ENCODE data around the gene HPDL.

DNA sequence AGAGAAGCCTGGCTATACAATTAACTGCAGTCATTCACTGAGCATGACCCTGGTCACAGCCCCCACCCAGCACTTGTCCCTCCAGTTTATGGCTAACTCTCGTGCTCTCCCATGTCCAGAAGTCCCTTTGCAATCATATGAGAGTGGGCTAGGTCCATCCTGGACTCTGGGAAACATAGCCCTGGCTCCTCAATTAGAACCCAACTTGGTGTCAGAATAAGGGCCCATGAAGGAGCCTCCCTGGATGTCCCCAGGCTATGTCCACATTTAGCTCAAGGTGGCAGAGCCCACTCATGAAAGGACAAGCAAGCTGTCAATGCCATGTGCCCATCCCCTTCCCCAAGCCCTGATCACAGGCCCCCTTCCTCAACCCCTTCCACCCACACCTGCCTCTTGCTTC is 27.4 kb upstream of the HPDL start:
- no peak for TF ChIP-seq SMC3 (IDR thresholded peaks at IDR 0.05; ENCODE audit: low read depth, low read length)
- no peak for TF ChIP-seq CTCF (conservative IDR thresholded peaks at IDR 0.05; ENCODE audit: low read depth, low read length)
- no peak for TF ChIP-seq POLR2A (IDR thresholded peaks at IDR 0.05; ENCODE audit: low read depth, low read length)

Data from IMR-90 (cell line).